GM18868 (cell line): Measurements from ENCODE around the gene CFDP1.
"Not testable (repeated sequence)": the region's sequence is repeated elsewhere in the genome, so short reads cannot be mapped to it uniquely, and the experiment has no call there.

Experiments used
- ATAC-seq: cut with Tn5 transposase; IDR thresholded peaks from one replicate; pipeline ENCODE4 v1.9.1; 2021; ENCODE audit warnings: mild to moderate bottlenecking, moderate library complexity; ENCODE audit not compliant: unreplicated experiment

The CFDP1 gene

GRCh38 chr16:75272097-75272551, 161.2 kb downstream of the CFDP1 start:
- peak; percentile 60 for ATAC-seq

GRCh38 chr16:75271441-75272096, 161.7 kb downstream of the CFDP1 start:
- peak; percentile 21 for ATAC-seq

- not testable (repeated sequence) for ATAC-seq
These were observed 163.9 kb downstream of the CFDP1 start for GRCh38 chr16:75269358-75269757.

DNA sequence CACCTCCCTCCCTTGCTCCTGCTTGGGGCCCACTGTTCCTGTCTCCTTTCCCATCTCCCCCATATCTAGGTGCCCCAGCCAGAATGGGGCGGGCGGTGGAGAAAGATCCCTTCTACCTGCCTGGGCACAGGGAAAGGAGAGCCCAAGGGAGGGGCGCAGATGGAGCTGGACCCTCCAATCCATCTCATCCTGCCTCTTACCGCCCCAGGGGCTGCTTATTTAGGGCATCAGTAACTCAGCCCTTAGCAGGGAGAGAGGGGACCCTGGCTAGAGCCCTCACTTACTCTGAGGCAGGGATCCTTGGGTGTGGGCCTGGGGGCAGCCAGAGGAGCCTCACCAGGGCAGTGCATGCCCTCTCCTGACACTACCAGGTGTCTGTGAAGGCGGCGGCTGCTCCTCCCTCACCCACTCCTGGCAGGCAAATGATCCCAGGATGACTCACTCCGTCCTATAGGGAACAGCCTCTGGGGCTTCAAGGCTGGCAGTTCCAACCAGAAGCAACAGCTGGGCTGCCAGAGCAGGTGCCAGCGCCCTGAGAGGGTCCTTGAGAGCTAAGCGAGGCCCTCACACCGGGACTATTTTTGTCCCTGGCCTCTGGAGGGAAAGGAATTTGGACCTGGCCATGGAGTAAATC, 165.6 kb downstream of the CFDP1 start:
- no peak for ATAC-seq

DNA sequence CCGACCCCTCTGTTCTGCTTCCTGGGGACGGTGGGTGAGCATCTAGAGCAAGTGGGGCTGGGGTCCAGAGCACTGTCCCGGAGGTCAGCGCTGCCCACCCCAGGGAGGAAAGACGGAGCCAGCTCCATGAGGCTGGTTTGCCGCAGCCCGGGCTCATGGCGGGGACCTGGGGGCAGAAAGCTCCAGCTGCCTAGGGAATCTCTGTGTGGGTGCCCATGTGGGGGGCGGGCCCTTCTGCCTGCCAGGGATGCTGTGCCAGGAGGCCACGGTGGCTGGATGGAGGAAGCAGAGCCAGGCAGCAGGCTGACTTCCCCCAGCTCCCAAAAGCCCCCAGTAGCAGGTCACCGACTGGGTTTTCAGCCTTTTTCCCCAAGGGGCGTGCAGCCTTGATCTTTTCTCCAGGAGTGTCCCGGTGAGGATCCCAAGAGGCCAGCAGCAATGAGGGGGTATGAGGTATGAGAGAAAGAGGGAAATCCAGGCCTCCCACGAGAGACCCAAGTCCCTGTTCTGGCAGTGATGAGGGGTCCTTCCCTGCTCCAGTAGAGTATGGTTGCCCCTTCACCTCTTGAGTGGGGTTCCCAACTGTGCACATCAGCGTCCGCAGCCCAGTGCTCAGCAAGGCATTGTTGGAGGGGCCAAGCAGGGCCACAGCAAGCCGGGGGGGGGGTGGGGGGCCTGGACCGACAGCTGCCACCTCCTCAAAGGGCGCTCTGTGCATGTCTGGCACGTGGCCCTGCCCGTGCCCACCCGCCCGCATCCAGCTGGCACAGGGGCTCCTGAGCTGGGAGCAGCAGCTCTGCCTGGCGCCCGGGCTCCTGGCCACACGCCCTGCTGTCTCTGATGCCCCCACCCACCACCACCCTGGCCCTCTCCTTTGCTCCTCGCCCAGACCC, 166.3 kb downstream of the CFDP1 start:
- no peak for ATAC-seq

DNA sequence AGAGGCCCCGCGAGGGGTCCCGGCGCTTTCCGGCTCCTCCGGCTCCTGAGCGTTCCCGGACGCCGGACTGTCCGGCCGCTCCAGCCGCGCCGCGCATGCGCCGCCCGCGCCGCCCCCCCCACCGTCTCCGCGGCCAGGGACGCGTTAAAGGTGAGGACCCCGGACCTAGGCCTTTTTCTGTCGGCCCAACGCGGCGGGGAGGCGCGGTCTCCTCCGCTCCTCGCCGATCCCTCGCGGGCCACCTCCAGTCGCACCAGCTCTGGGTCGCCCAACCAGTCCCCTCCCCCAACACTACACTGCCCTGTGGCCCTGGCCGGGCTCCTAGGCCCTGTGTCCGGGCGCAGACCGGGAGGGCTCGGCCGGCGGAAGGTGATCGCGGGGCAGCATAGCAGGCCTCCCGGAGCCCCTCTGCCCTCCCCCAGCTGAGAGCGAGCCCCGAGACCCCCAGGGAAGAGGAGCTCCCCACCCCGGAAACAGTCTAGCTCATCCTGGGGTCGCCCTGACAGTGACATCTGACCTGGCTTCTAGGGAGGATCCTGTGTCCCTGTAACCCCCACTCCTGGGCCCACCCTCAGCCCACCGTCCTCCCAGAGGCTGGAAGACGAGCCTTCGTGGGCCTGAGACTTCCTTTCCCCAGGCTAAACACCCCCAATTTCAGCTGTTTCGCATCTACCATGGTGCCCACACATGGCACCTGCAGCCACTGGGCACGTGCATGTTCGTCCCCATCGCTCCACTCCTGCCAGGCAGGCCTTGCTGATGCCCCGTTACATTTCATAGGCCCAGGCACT, 167.2 kb downstream of the CFDP1 start:
- peak; percentile 74 for ATAC-seq

GRCh38 chr16:75264999-75265910, 168.0 kb downstream of the CFDP1 start:
- ATAC-seq: peak; percentile 27

- no peak for ATAC-seq
These were observed 168.8 kb downstream of the CFDP1 start for GRCh38 chr16:75264457-75264998.

GRCh38 chr16:75263963-75264445, 169.3 kb downstream of the CFDP1 start:
- no peak for ATAC-seq

GRCh38 chr16:75263291-75263962, 169.9 kb downstream of the CFDP1 start:
- no peak for ATAC-seq

DNA sequence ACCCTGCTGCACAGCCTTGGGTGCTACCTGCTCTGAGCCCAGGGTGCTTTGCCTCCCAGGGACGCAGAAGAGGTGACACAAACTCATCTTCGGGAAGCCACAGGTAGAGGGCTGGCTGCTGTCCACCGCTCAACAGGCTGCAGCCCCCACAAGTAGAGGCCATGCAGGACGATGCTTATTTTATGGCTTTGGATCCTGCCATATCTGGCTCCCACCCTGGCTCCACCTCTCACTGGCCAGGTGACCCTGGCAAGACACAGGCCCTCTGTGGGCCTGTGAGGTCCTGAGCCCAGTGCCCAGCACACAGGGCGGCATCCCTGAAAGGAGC, 170.5 kb downstream of the CFDP1 start:
- no peak for ATAC-seq

- no peak for ATAC-seq
These were observed 171.1 kb downstream of the CFDP1 start for GRCh38 chr16:75262104-75262799.

GRCh38 chr16:75261590-75262078, 171.7 kb downstream of the CFDP1 start:
- ATAC-seq: no peak

- no peak for ATAC-seq
These were observed 172.3 kb downstream of the CFDP1 start for GRCh38 chr16:75260851-75261589.

- ATAC-seq: no peak
These were observed 174.5 kb downstream of the CFDP1 start for GRCh38 chr16:75258807-75259141.

DNA sequence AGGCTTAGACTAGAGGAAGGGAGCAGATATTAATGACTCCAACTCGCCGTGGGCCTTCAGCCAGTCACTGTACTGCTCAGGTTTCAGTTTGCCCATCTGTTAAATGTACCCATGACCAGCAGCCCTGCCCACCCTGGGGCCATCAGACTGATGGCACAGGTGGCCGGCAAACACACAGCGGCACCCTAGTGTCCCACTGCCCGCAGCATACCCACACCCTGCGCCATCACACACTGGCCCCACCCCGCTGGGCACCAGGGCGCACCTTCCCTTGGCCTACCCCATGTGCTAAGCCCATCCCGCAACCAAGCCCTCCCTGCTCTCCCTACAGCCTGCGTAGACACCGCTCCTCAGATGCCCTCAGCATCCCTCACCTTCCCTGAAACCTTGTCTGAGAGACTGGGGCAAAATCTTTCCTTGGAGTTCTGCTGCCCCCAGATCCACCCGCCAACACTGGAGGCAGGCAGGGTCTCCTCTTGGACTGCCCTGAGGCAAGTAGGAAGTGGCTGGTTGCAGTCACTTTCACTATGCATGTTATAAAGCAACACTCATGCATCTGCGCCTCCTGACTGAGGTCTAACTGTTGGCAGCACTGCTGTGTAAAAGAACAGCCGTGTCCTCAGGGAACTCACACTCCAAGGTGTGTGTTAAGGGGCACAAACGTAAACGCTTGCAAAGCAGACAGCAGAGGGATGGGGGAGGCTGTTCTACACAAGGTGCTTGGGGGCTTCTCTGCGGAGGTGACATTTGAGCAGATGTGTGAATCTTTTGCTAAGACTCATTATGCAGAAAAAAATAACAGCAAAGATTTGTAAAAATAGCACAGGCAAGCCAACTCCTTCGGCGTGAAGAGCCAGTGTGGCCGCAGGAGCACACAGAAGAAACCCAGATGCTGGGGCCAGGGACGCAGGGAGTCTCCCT, 175.2 kb downstream of the CFDP1 start:
- no peak for ATAC-seq
